Heart left ventricle (tissue), 16 donors: ENCODE data around the gene DGKG. TPM values are rescaled to one million over a fixed set of nuclear protein-coding genes. Genes with fewer than 3 reads are reported as not detected.

Experiments
- ATAC-seq, 4 donors: fragments of 200-7000 bp; cut with Tn5 transposase; one replicate each; pipeline ENCODE4 v1.9.1; 2020 to 2022; ENCODE audit warnings: moderate library complexity in 4 of 4, mild to moderate bottlenecking in 3 of 4, moderate number of reproducible peaks in 1 of 4
- DNase-seq, 5 donors: peaks; one replicate each; pipeline ENCODE4 v3.0.0-alpha.2; 2020
- H3K27ac ChIP-seq, 12 donors: fragments of 200-600 bp; sonication (generic) in 4 of 12; one replicate each; pipeline versions ENCODE4 v1.5.0 to v1.8.0; 2016 to 2022; ENCODE audit warnings: mild to moderate bottlenecking in 2 of 12
- H3K27me3 ChIP-seq, 9 donors: fragments of 200-600 bp; sonication (generic) in 2 of 9; one replicate each; pipeline versions ENCODE4 v1.5.1 to v1.8.0; 2016 to 2022; ENCODE audit warnings: mild to moderate bottlenecking in 3 of 9
- H3K36me3 ChIP-seq, 9 donors: fragments of 200-600 bp; sonication (generic) in 2 of 9; one replicate each; pipeline versions ENCODE4 v1.5.0 to v1.8.0; 2018 to 2022; ENCODE audit warnings: mild to moderate bottlenecking in 2 of 9
- H3K4me1 ChIP-seq, 12 donors: fragments of 200-600 bp; sonication (generic) in 4 of 12; one replicate each; pipeline versions ENCODE4 v1.5.0 to v1.8.0; 2016 to 2022; ENCODE audit warnings: mild to moderate bottlenecking in 3 of 12
- H3K4me3 ChIP-seq, 12 donors: fragments of 200-600 bp; sonication (generic) in 4 of 12; one replicate each; pipeline versions ENCODE4 v1.5.0 to v1.8.0; 2017 to 2022; ENCODE audit warnings: mild to moderate bottlenecking in 9 of 12, moderate library complexity in 4 of 12
- H3K9me3 ChIP-seq, 12 donors: fragments of 200-600 bp; sonication (generic) in 4 of 12; one replicate each; pipeline versions ENCODE4 v1.5.0 to v1.8.0; 2016 to 2022; ENCODE audit warnings: mild to moderate bottlenecking in 1 of 12
- CTCF ChIP-seq, 12 donors: fragments of 200-600 bp; sonication (generic) in 4 of 12; IDR thresholded peaks; one replicate each; pipeline versions ENCODE4 v1.5.0 to v1.8.0; 2018 to 2022; ENCODE audit warnings: antibody characterized with exemption in 12 of 12, mild to moderate bottlenecking in 5 of 12
- POLR2A ChIP-seq, 2 donors: fragments of 450-650 bp; IDR thresholded peaks; one replicate each; pipeline ENCODE4 v1.6.1; 2017; ENCODE audit warnings: antibody characterized with exemption in 2 of 2, mild to moderate bottlenecking in 2 of 2, moderate library complexity in 2 of 2
- WGBS, 4 donors: extraction: QIAGEN DNeasy Blood & Tissue Kit in 2 of 4; methylation state at CpG; one replicate each; pipeline versions ENCODE4 v1.1.5 to v1.1.7; 2013 to 2018; 5-methylcytosine and 5-hydroxymethylcytosine counted together
- intact Hi-C, 10 donors: fragments of 100-400 bp; cut with DNase I; formaldehyde crosslinking; loops; one replicate each; pipeline versions ENCODE4 v1.11.1 to v1.14.2; 2022
- polyA plus RNA-seq, 2 donors: library from polyadenylated mRNA; stranded (reverse); fragments of 200-250 nt; gene quantifications; one replicate each; pipeline ENCODE4 v1.2.3, GENCODE V29; 2013
- total RNA-seq, 9 donors: library from RNA; depleted of rRNA in 2 of 9; stranded (reverse); fragments of >200 nt in 2 of 9; fragmentation: NEBNext Ultra II Directional in 3 of 9; extraction: Animal tissue kit (Norgen Biotek cat#: 25700) in 3 of 9; gene quantifications; one replicate each; pipeline versions ENCODE4 v1.1.0 to v1.2.4, GENCODE V29; 2016 to 2023
- donor health status: ischemic (EF 13 %, LVEDD 7.1; RV severe dilation, severe dysfunction).
- donor health status: healthy with polysubstance abuse.
- donor health status: DM: no; HTN: yes; CAD: no.
- donor health status: DM: no; HTN: no; CAD: no.
- donor health status: ischemic (EF 25% LVEDD 6.9; RV normal size, moderate dysfunction).
- donor health status: ischemic (EF 25% LVEDD 5.7; RV mildly dilated, moderate dysfunction).
- donor health status: healthy.
- donor health status: DM: yes; HTN: yes; CAD: no.
- donor health status: ischemic (EF 35%, LVEDD 5.7; RV mildly dilated, moderate dysfunction).
- donor health status: nonischemic (EF 11% LVEDD 7.7; RV severe dilation, severe dysfunction).
- donor health status: DM: yes; HTN: yes; CAD: no.
- donor health status: PGD.
- donor health status: ischemic (EF 29% LVEDD 5.4; RV normal size, mild dysfunction).
- donor health status: nonischemic (EF 23%, LVEDD 6.1; RV moderate dilation, normal function).

DGKG gene
- total and polyA plus RNA-seq, 11 donors, result 9.0 to 59.3 (median 32.0) TPM

GRCh38 chr3:186246941-186247340, 115.1 kb downstream of the DGKG start:
- no peak overlapping the region for H3K27ac ChIP-seq
- no peak overlapping the region for H3K4me3 ChIP-seq
- peaks cover 0 to 18% (median 11%) of the 10 kb centered on the region in 12 donors for H3K4me1 ChIP-seq
- DNase-seq, result no peak
- ATAC-seq, result no peak
- peaks cover 0 to 54% (median 9%) of the 10 kb centered on the region in 9 donors for H3K36me3 ChIP-seq
- no peaks in the 10 kb centered on the region for H3K27me3 ChIP-seq
- no peaks in the 10 kb centered on the region for H3K9me3 ChIP-seq
- 32 to 56% (median 50%) methylated on average over 2 of the region's 2 CpGs for WGBS, 4 donors
- intact Hi-C loops, result loop anchor here in 2 of 10 donors (10.0 kb wide), 1 partner anchor 262 kb away; no protein-coding TSS in a partner anchor
- TF ChIP-seq CTCF (IDR thresholded peaks at IDR 0.05), result no peak
- TF ChIP-seq POLR2A (IDR thresholded peaks at IDR 0.05), result no peak

- Histone ChIP-seq H3K36me3 (peaks cover 0 to 36% (median 3%) of the 10 kb centered on the region in 9 donors), H3K4me1 (peaks cover 0 to 30% (median 19%) of the 10 kb centered on the region in 12 donors), H3K27ac (no peak overlapping the region), H3K4me3 (no peak overlapping the region), H3K27me3 (no peaks in the 10 kb centered on the region), H3K9me3 (no peaks in the 10 kb centered on the region)
- 95 to 98% (median 97%) methylated on average over 6 of the region's 6 CpGs for WGBS, 4 donors
- no peak for TF ChIP-seq POLR2A (IDR thresholded peaks at IDR 0.05)
- intact Hi-C loops, result loop anchor here in 5 of 10 donors (5.0 to 10.0 kb wide), 3 partner anchors 147 to 262 kb away; no protein-coding TSS in a partner anchor
- ATAC-seq (no peak), DNase-seq (no peak)
Measured at GRCh38 chr3:186244016-186244415, 118.0 kb downstream of the DGKG start.

- TF ChIP-seq POLR2A (IDR thresholded peaks at IDR 0.05) (no peak), CTCF (IDR thresholded peaks at IDR 0.05) (peak; percentile 32 to 66 (median 45))
- peak overlapping the region in 11 of 12 donors; percentile 9 to 56 (median 33) for H3K4me3 ChIP-seq
- no peaks in the 10 kb centered on the region for H3K9me3 ChIP-seq
- H3K27me3 ChIP-seq, result no peaks in the 10 kb centered on the region
- peak overlapping the region; percentile 11 to 82 (median 69) for H3K27ac ChIP-seq
- intact Hi-C loops, result loop anchor here in 9 of 10 donors (1.0 to 10.0 kb wide), 6 partner anchors 134 to 260 kb away; no protein-coding TSS in a partner anchor
- WGBS, 4 donors, result 13 to 21% (median 18%) methylated on average over 19 to 21 of the region's 21 CpGs
- H3K36me3 ChIP-seq, result peaks cover 0 to 20% (median 0%) of the 10 kb centered on the region in 9 donors
- peak; percentile 92 to 97 (median 96) for ATAC-seq
- peaks cover 0 to 44% (median 23%) of the 10 kb centered on the region in 12 donors for H3K4me1 ChIP-seq
- DNase-seq, result peak; percentile 73 to 86 (median 80)
Measured at GRCh38 chr3:186241910-186242821, 119.9 kb downstream of the DGKG start.

- Histone ChIP-seq H3K4me1 (peaks cover 0 to 63% (median 28%) of the 10 kb centered on the region in 12 donors), H3K4me3 (no peak overlapping the region), H3K27ac (peak overlapping the region in 7 of 12 donors; percentile 22 to 79 (median 41)), H3K27me3 (no peaks in the 10 kb centered on the region), H3K36me3 (peaks cover 0 to 5% (median 0%) of the 10 kb centered on the region in 9 donors), H3K9me3 (no peaks in the 10 kb centered on the region)
- no peak for TF ChIP-seq POLR2A (IDR thresholded peaks at IDR 0.05)
- TF ChIP-seq CTCF (IDR thresholded peaks at IDR 0.05), result peak in 5 of 12 donors; percentile 6 to 37 (median 29)
- intact Hi-C loops, result loop anchor here in 1 of 10 donors (10.0 kb wide), 1 partner anchor 135 kb away; the partner anchor contains the start of gene ETV5
- DNase-seq, result peak in 1 of 5 donors; percentile 38
- WGBS, 4 donors, result 73 to 76% (median 74%) methylated on average over 10 of the region's 10 CpGs
- ATAC-seq, result peak in 3 of 4 donors; percentile 11 to 13 (median 11)
Measured at GRCh38 chr3:186239321-186239720, 122.7 kb downstream of the DGKG start.
